ENCODE data around the gene PRR30.

PRR30 gene

GRCh38 chr2:27155069-27155520 lies 15.9 kb upstream of the PRR30 start:
- in situ Hi-C loops (cut with MboI; ENCODE audit: low sequenced_read_pairs): no loop called here

DNA sequence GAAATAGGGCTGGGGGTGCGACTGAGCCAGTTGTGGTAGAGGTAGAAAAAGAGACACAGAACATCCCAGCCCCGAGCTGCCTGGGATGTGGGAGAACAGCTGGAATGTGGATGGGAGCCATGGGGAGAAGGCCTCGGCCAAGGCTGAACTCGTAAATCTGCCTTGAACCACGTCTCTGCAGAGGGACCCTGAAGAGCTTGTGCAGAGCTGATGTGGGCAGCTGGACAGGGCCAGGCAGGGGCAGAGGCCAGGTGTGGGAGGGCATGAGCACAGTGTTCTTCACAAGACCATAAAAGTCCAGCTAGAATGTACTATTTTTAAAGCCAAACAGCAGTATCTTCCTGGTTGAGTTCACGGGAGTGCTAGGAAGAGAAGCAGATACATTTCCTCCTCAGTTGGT lies 15.3 kb upstream of the PRR30 start:
- in situ Hi-C loops (cut with MboI; ENCODE audit: low sequenced_read_pairs): no loop called here

DNA sequence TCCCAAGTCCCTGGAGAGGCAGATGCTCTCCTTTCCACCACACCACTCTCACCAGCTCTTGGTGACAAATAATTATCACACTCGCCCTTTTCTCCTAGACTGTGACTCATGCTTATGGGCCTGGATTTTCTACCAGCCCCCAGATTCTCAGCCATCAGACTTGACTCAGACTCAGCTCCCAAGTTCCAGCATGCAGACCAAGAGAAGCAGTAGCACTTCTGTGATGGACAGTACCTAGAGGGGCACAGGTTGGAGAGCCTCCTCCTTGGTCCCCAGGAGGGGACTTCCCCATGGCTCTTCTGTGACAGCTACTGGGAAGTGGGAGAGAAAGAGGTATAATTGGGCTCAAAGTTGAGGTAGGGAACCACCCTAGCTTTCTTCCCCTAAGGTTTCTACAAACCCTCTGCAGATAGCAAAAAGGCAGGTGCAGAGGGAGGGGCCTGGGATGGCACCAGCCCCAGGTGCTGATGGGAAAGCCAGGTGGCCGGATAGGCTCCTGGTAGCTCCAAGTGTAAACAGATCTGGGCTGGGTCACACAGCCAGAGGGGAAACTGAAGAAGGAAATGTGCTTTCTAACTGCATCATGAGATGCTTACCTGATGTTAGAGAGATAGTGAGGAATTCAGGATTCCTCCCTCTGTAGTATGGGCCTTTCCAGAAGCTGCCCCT lies 13.7 kb upstream of the PRR30 start:
- in situ Hi-C loops (cut with MboI; ENCODE audit: low sequenced_read_pairs): no loop called here

DNA sequence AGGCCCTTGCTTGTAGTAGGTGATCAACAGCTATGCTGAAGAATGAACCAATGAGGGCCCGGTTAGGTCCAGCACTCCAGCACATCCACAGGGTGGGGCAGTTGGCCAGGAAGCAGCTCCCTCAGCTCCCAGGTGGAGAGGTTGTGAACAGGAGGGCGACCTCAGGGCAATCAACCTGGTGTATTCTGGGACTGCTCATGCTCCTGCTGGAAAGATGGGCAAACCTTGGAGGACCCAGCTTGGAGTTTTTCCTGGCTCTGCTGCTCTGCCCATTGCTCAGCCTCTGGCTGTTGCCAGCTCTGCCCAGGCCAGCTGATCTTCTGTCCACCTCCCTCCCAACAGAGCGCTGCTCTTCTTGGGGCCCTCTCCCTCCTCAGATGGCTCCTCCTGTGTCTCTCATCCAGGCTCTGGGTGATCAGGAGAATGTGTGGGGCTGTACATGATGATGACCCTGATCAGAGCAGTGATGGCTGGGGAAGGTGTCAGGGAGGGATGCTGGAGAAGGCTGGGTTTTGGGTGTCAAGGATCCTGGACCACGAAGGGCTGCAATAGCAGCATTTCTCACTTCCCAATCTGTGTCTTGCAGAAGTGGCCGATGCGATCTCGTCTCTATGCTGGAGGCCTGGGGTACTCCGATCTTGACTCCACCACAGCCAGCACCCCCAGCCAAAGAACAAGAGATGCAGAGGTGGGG lies 13.0 kb upstream of the PRR30 start:
- in situ Hi-C loops (cut with MboI; ENCODE audit: low sequenced_read_pairs): no loop called here

GRCh38 chr2:27150639-27151230 lies 11.5 kb upstream of the PRR30 start:
- in situ Hi-C loops (cut with MboI; ENCODE audit: low sequenced_read_pairs): no loop called here

- in situ Hi-C loops (cut with MboI; ENCODE audit: low sequenced_read_pairs): no loop called here
These were observed 10.6 kb upstream of the PRR30 start for GRCh38 chr2:27149570-27150405.

- in situ Hi-C loops (cut with MboI; ENCODE audit: low sequenced_read_pairs): no loop called here
These were observed 9.7 kb upstream of the PRR30 start, which contains the start of gene TCF23 for GRCh38 chr2:27148801-27149439. Gene TCF23 (plus strand): TSS chr2:27149004. CDS start chr2:27149134, 130 bp downstream.

DNA sequence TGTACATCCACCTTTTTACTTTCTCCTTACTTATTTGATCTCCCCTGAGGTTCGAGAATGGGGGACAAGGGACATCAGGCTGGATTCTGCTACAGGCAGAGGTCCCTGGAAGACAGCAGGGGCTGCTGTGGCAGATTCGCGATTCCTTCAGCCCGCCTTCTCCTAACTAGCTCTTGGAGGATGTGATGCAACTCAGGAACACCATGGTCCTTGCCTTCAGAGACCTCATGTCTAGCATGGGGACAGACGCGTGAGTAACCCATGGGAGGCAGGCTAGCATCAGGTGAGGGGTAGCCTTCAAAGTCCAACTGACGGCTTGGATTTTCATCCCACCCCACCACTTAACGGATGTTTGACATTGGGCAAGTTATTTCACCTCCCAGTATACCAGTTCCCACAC lies 8.7 kb upstream of the PRR30 start:
- in situ Hi-C loops (cut with MboI; ENCODE audit: low sequenced_read_pairs): no loop called here

GRCh38 chr2:27145682-27146081 lies 6.5 kb upstream of the PRR30 start:
- in situ Hi-C loops (cut with MboI; ENCODE audit: low sequenced_read_pairs): no loop called here

DNA sequence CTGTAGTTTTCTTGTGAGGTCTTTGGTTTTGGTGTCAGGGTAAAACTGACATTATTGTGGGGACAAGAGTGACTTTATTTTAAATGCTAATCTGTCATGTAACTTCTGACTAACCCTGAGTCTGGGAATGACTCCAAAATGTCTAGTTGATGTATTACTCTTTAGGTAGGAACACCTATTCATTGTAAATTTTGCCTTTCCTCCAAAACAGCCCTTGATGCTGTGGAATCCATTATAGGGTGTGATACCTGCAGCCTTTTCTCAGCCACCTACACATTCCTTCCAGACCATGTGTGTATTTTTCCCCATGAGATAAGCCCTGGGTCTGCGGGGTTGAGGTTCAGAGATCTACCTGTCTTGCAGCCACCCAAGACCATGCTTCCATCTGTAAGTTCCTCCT lies 4.1 kb upstream of the PRR30 start:
- in situ Hi-C loops (cut with MboI; ENCODE audit: low sequenced_read_pairs): no loop called here

GRCh38 chr2:27138111-27138510 lies 1.1 kb downstream of the PRR30 start:
- in situ Hi-C loops (cut with MboI; ENCODE audit: low sequenced_read_pairs): no loop called here

DNA sequence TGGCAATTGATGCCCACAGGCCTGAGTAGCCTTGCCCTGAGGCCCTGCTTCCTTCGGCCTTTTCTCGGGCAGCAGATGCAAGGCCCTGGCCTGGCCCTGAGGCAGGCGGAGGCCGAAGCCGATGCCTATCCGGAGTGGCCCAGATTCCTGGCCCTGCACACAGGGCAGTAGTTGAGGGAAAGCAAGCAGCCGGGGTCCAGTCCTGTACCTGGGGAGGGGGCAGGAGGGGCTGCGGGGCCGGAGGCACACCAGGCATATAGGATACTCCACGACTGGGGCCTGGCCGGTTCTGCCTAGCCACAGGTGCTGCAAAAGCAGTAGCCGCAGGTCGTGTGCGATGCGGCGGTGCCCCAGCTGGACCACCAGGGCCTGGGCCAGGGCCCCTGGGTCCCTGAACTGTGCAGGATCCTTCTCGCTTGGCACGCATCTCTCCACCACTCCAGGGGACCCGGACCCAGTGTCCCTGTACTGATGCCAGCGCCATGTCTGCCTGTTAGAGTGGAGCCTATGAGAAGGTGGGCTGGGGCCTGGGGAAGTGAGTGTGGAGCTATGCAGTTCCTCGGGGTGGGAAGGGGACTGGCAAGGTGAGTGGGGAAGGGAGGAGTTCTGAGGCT lies 1.8 kb downstream of the PRR30 start:
- in situ Hi-C loops (cut with MboI; ENCODE audit: low sequenced_read_pairs): no loop called here

DNA sequence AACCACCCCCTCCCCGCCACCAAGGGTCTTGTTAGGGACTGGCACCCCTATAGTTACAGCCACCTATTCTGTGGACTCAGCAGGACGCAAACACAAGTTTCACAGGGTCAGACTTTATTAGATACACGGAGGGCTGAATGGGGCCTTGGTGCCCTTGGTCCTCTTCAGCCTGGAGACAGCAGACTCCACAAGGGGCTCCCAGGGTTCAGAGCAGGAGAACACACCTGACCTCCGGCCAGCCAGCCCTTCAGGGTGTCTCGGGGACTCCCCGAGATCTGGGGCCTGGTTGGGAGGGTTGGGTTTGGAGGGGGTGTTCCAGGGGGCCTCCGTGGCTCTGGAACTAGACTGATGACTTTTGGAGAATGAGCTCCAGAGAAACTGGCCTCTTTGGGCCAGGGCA lies 2.5 kb downstream of the PRR30 start:
- in situ Hi-C loops (cut with MboI; ENCODE audit: low sequenced_read_pairs): no loop called here

DNA sequence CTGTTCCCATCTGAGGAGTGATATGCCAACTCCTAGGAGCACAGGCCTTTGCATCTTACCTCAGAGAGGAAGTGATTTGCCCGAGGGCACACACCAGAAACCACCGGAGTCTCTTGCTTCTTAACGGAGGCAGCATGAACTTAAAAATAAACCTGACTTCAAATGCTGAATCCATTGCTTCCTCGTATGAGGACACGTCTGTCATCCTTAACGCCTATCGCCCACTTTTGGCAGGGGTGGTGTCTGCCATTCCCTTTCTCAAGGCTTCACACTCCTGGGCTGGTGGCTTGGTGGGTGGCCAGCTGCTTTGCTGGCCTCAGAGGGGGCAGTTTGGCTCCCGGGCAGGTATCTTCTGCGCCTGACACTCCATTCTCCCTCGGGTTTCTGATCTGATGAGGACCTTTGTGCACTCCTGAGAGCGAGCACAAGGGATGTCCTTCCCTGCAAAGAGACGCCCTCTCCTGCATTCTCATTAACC lies 3.7 kb downstream of the PRR30 start:
- in situ Hi-C loops (cut with MboI; ENCODE audit: low sequenced_read_pairs): no loop called here

DNA sequence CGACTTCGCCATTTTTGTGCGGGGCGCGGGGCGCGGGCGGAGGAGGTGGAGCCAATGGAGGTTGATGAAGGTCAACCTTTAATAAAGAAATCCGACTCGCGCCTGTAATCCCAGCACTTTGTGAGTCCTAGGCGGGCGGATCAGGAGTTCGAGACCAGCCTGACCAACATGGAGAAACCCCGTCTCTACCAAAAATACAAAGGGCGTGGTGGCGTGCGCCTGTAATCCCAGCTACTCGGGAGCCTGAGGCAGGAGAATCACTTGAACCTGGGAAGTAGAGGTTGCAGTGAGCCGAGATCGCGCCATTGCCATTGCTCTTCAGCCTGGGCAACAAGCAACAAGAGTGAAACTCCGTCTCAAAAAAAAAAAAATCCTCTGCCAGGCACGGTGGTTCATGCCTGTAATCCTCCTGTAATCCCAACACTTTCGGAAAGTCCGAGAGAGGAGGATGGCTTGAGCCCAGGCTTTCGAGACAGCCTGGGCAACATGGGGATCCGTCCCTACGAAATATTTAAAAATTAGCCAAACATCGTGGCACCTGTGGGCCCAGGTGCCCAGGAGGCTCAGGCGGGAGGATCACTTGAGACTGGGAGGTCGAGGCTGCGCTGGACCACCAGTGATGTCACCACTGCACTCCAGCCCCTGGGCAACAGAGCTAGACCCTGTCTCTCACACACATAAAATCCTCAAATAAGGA lies 4.3 kb downstream of the PRR30 start:
- in situ Hi-C loops (cut with MboI; ENCODE audit: low sequenced_read_pairs): no loop called here

- in situ Hi-C loops (cut with MboI; ENCODE audit: low sequenced_read_pairs): no loop called here
These were observed 5.1 kb downstream of the PRR30 start, which contains the start of gene PREB for GRCh38 chr2:27133905-27134780. Gene PREB (minus strand): TSS chr2:27134636. CDS start chr2:27134421, 215 bp downstream.

- in situ Hi-C loops (cut with MboI; ENCODE audit: low sequenced_read_pairs): no loop called here
These were observed 5.9 kb downstream of the PRR30 start for GRCh38 chr2:27133195-27133875.

- in situ Hi-C loops (cut with MboI; ENCODE audit: low sequenced_read_pairs): no loop called here
These were observed 7.8 kb downstream of the PRR30 start for GRCh38 chr2:27131429-27131828.

All from HL-60/S4 (cell line).